ENCODE data around the gene FNDC3B.

The FNDC3B gene

DNA sequence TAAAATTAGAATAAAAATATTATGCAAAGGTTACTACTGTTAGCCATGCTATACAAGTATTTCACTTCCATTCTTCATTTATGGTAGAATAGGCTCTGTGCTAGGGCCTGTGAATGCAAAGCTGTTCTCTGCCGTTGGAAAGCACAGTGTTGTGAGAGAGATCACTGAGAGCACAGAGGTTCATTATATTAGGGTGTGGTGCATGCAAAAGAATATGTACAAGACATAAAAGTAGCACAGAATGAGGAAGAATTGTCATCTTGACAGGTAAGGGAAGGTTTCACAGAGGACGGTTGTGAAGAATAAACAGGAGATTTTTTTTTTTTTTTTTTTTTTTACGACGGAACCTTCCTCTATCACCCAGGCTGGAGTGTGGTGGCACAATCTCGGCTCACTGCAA lies 25.2 kb upstream of the FNDC3B start:
- Histone ChIP-seq H3K27me3 (replicated peaks in 2 of 5; ENCODE audit: control insufficient read depth in 4 of 5, insufficient read depth in 5 of 5, low read length in 4 of 5) (no peaks in the 10 kb centered on the region), H3K36me3 (ENCODE audit: control insufficient read depth in 4 of 4, insufficient read depth in 4 of 4, low read length in 3 of 4) (no peaks in the 10 kb centered on the region), H3K27ac (ENCODE audit: insufficient read depth in 1 of 2, low read depth in 1 of 2, low read length in 2 of 2, poor library complexity in 1 of 2, severe bottlenecking in 2 of 2) (no peak overlapping the region), H3K4me1 (ENCODE audit: control extremely low read depth in 1 of 4, control insufficient read depth in 4 of 4, insufficient read depth in 4 of 4, low read length in 3 of 4) (no peaks in the 10 kb centered on the region), H3K4me3 (ENCODE audit: control insufficient read depth in 1 of 7, extremely low read depth in 1 of 7, insufficient read depth in 4 of 7, low read depth in 2 of 7, low read length in 6 of 7) (no peak overlapping the region), H3K9me3 (ENCODE audit: control extremely low read depth in 1 of 5, control insufficient read depth in 4 of 5, insufficient read depth in 2 of 5, low read depth in 1 of 5, low read length in 4 of 5) (peaks cover 0 to 4% (median 0%) of the 10 kb centered on the region in 5 experiments)
- 80% methylated on average over 2 of the region's 5 CpGs for WGBS (ENCODE audit: insufficient coverage)
- CTCF ChIA-PET, result no interaction called here
- DNase-seq, result no peak
- POLR2A ChIA-PET, result no interaction called here

- no peaks in the 10 kb centered on the region for H3K36me3 ChIP-seq (ENCODE audit: control insufficient read depth in 4 of 4, insufficient read depth in 4 of 4, low read length in 3 of 4)
- ChIA-PET CTCF (interaction anchor here (1.3 kb wide), 1 partner anchor 16 kb away, joined by 3 read pairs; no protein-coding TSS in a partner anchor), POLR2A (no interaction called here)
- peaks cover 0 to 4% (median 0%) of the 10 kb centered on the region in 5 experiments for H3K9me3 ChIP-seq (ENCODE audit: control extremely low read depth in 1 of 5, control insufficient read depth in 4 of 5, insufficient read depth in 2 of 5, low read depth in 1 of 5, low read length in 4 of 5)
- no peaks in the 10 kb centered on the region for H3K27me3 ChIP-seq (replicated peaks in 2 of 5; ENCODE audit: control insufficient read depth in 4 of 5, insufficient read depth in 5 of 5, low read length in 4 of 5)
- DNase-seq, result no peak
- no peak overlapping the region for H3K27ac ChIP-seq (ENCODE audit: insufficient read depth in 1 of 2, low read depth in 1 of 2, low read length in 2 of 2, poor library complexity in 1 of 2, severe bottlenecking in 2 of 2)
- H3K4me1 ChIP-seq (ENCODE audit: control extremely low read depth in 1 of 4, control insufficient read depth in 4 of 4, insufficient read depth in 4 of 4, low read length in 3 of 4), result no peaks in the 10 kb centered on the region
- no peak overlapping the region for H3K4me3 ChIP-seq (ENCODE audit: control insufficient read depth in 1 of 7, extremely low read depth in 1 of 7, insufficient read depth in 4 of 7, low read depth in 2 of 7, low read length in 6 of 7)
Observed at GRCh38 chr3:172018364-172018763, 21.0 kb upstream of the FNDC3B start.

- Histone ChIP-seq H3K27me3 (replicated peaks in 2 of 5; ENCODE audit: control insufficient read depth in 4 of 5, insufficient read depth in 5 of 5, low read length in 4 of 5) (no peaks in the 10 kb centered on the region), H3K4me1 (ENCODE audit: control extremely low read depth in 1 of 4, control insufficient read depth in 4 of 4, insufficient read depth in 4 of 4, low read length in 3 of 4) (peaks cover 0 to 2% (median 0%) of the 10 kb centered on the region in 4 experiments), H3K36me3 (ENCODE audit: control insufficient read depth in 4 of 4, insufficient read depth in 4 of 4, low read length in 3 of 4) (no peaks in the 10 kb centered on the region), H3K4me3 (ENCODE audit: control insufficient read depth in 1 of 7, extremely low read depth in 1 of 7, insufficient read depth in 4 of 7, low read depth in 2 of 7, low read length in 6 of 7) (no peak overlapping the region), H3K9me3 (ENCODE audit: control extremely low read depth in 1 of 5, control insufficient read depth in 4 of 5, insufficient read depth in 2 of 5, low read depth in 1 of 5, low read length in 4 of 5) (peaks cover 0 to 4% (median 0%) of the 10 kb centered on the region in 5 experiments), H3K27ac (ENCODE audit: insufficient read depth in 1 of 2, low read depth in 1 of 2, low read length in 2 of 2, poor library complexity in 1 of 2, severe bottlenecking in 2 of 2) (no peak overlapping the region)
- CTCF ChIA-PET, result no interaction called here
- WGBS (ENCODE audit: insufficient coverage), result 100% methylated on average over 1 of the region's 2 CpGs
- POLR2A ChIA-PET, result no interaction called here
- DNase-seq, result no peak
Observed at GRCh38 chr3:172020763-172021162, 18.6 kb upstream of the FNDC3B start.

DNA sequence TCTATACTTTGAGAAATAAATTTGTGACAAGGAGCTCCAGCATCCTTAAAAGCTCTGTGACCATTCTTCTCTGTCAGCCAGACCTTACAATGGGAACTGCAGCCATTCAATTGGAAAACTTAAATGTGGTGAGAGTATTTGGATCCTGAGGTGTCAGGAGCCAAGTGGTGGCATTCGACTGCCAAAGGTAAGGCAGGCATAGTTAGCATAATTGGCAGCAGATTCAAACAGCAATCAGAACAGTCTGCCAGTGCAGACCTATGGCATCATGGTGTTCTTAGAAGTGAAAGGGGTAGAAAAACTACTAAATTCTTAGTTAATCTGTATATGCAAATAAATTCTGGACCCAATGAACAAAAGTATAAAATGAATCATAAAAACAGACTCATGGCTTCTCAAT lies 18.2 kb upstream of the FNDC3B start:
- no peak for DNase-seq
- Histone ChIP-seq H3K4me3 (ENCODE audit: control insufficient read depth in 1 of 7, extremely low read depth in 1 of 7, insufficient read depth in 4 of 7, low read depth in 2 of 7, low read length in 6 of 7) (no peak overlapping the region), H3K9me3 (ENCODE audit: control extremely low read depth in 1 of 5, control insufficient read depth in 4 of 5, insufficient read depth in 2 of 5, low read depth in 1 of 5, low read length in 4 of 5) (peaks cover 0 to 4% (median 0%) of the 10 kb centered on the region in 5 experiments), H3K27ac (ENCODE audit: insufficient read depth in 1 of 2, low read depth in 1 of 2, low read length in 2 of 2, poor library complexity in 1 of 2, severe bottlenecking in 2 of 2) (no peak overlapping the region), H3K4me1 (ENCODE audit: control extremely low read depth in 1 of 4, control insufficient read depth in 4 of 4, insufficient read depth in 4 of 4, low read length in 3 of 4) (peaks cover 0 to 2% (median 0%) of the 10 kb centered on the region in 4 experiments), H3K36me3 (ENCODE audit: control insufficient read depth in 4 of 4, insufficient read depth in 4 of 4, low read length in 3 of 4) (no peaks in the 10 kb centered on the region), H3K27me3 (replicated peaks in 2 of 5; ENCODE audit: control insufficient read depth in 4 of 5, insufficient read depth in 5 of 5, low read length in 4 of 5) (no peaks in the 10 kb centered on the region)
- POLR2A ChIA-PET, result no interaction called here
- 100% methylated on average over 1 of the region's 1 CpG for whole genome bisulfite sequencing (ENCODE audit: insufficient coverage)
- CTCF ChIA-PET, result no interaction called here

GRCh38 chr3:172021859-172022258 lies 17.5 kb upstream of the FNDC3B start:
- 100% methylated on average over 2 of the region's 4 CpGs for WGBS (ENCODE audit: insufficient coverage)
- ChIA-PET CTCF (no interaction called here), POLR2A (no interaction called here)
- no peak for DNase-seq
- Histone ChIP-seq H3K4me1 (ENCODE audit: control extremely low read depth in 1 of 4, control insufficient read depth in 4 of 4, insufficient read depth in 4 of 4, low read length in 3 of 4) (peaks cover 0 to 2% (median 0%) of the 10 kb centered on the region in 4 experiments), H3K4me3 (ENCODE audit: control insufficient read depth in 1 of 7, extremely low read depth in 1 of 7, insufficient read depth in 4 of 7, low read depth in 2 of 7, low read length in 6 of 7) (no peak overlapping the region), H3K36me3 (ENCODE audit: control insufficient read depth in 4 of 4, insufficient read depth in 4 of 4, low read length in 3 of 4) (no peaks in the 10 kb centered on the region), H3K27ac (ENCODE audit: insufficient read depth in 1 of 2, low read depth in 1 of 2, low read length in 2 of 2, poor library complexity in 1 of 2, severe bottlenecking in 2 of 2) (no peak overlapping the region), H3K27me3 (replicated peaks in 2 of 5; ENCODE audit: control insufficient read depth in 4 of 5, insufficient read depth in 5 of 5, low read length in 4 of 5) (no peaks in the 10 kb centered on the region), H3K9me3 (ENCODE audit: control extremely low read depth in 1 of 5, control insufficient read depth in 4 of 5, insufficient read depth in 2 of 5, low read depth in 1 of 5, low read length in 4 of 5) (peaks cover 0 to 4% (median 0%) of the 10 kb centered on the region in 5 experiments)

DNA sequence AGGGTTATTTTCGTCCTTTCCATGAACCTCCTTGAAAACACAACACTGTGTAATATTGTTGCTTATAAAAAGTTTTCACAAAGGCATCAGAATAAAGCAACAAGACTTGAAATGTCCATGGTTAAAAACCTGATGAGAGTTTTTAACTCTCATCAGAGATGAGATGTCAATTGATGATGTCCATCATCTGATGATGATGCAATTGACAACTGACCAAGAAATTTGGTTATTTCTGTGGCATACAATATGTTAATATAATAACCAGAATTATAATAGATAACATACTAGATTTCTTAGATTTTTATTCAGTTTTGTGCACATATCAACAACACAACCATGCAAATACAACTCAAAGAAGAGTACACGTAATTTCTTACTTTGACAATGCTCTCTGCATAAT lies 15.5 kb upstream of the FNDC3B start:
- ChIA-PET CTCF (interaction anchor here (1.2 kb wide), 1 partner anchor 11 kb away, joined by 4 read pairs; no protein-coding TSS in a partner anchor), POLR2A (no interaction called here)
- WGBS (ENCODE audit: insufficient coverage), result no CpG with 5 or more reads among the region's 2 CpGs
- Histone ChIP-seq H3K9me3 (ENCODE audit: control extremely low read depth in 1 of 5, control insufficient read depth in 4 of 5, insufficient read depth in 2 of 5, low read depth in 1 of 5, low read length in 4 of 5) (peaks cover 0 to 1% (median 0%) of the 10 kb centered on the region in 5 experiments), H3K36me3 (ENCODE audit: control insufficient read depth in 4 of 4, insufficient read depth in 4 of 4, low read length in 3 of 4) (no peaks in the 10 kb centered on the region), H3K4me3 (ENCODE audit: control insufficient read depth in 1 of 7, extremely low read depth in 1 of 7, insufficient read depth in 4 of 7, low read depth in 2 of 7, low read length in 6 of 7) (no peak overlapping the region), H3K27me3 (replicated peaks in 2 of 5; ENCODE audit: control insufficient read depth in 4 of 5, insufficient read depth in 5 of 5, low read length in 4 of 5) (no peaks in the 10 kb centered on the region), H3K4me1 (ENCODE audit: control extremely low read depth in 1 of 4, control insufficient read depth in 4 of 4, insufficient read depth in 4 of 4, low read length in 3 of 4) (peaks cover 0 to 2% (median 0%) of the 10 kb centered on the region in 4 experiments), H3K27ac (ENCODE audit: insufficient read depth in 1 of 2, low read depth in 1 of 2, low read length in 2 of 2, poor library complexity in 1 of 2, severe bottlenecking in 2 of 2) (no peak overlapping the region)
- no peak for DNase-seq

DNA sequence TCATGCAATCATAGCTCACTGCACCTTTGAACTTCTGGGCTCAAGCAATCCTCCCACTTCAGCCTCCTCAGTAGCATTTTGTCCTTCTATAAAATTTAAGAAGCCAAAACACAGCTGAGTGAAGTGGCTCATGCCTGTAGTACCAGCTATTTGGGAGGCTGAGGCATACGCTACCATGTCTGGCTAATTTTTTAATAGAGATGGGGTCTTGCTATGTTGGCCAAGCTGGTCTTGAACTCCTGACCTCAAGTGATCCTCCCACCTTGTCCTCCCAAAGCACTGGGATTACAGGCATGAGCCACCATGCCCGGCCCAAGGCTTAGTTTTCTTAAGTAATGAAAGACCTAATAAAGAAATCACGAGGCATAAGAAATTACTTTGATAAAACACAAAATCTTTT lies 14.7 kb upstream of the FNDC3B start:
- no peak for DNase-seq
- POLR2A ChIA-PET, result no interaction called here
- peaks cover 0 to 7% (median 2%) of the 10 kb centered on the region in 4 experiments for H3K4me1 ChIP-seq (ENCODE audit: control extremely low read depth in 1 of 4, control insufficient read depth in 4 of 4, insufficient read depth in 4 of 4, low read length in 3 of 4)

More for the DNA sequence above, 14.7 kb upstream of the FNDC3B start:
- Histone ChIP-seq H3K4me3 (ENCODE audit: control insufficient read depth in 1 of 7, extremely low read depth in 1 of 7, insufficient read depth in 4 of 7, low read depth in 2 of 7, low read length in 6 of 7) (no peak overlapping the region), H3K27ac (ENCODE audit: insufficient read depth in 1 of 2, low read depth in 1 of 2, low read length in 2 of 2, poor library complexity in 1 of 2, severe bottlenecking in 2 of 2) (no peak overlapping the region), H3K27me3 (replicated peaks in 2 of 5; ENCODE audit: control insufficient read depth in 4 of 5, insufficient read depth in 5 of 5, low read length in 4 of 5) (no peaks in the 10 kb centered on the region), H3K36me3 (ENCODE audit: control insufficient read depth in 4 of 4, insufficient read depth in 4 of 4, low read length in 3 of 4) (no peaks in the 10 kb centered on the region), H3K9me3 (ENCODE audit: control extremely low read depth in 1 of 5, control insufficient read depth in 4 of 5, insufficient read depth in 2 of 5, low read depth in 1 of 5, low read length in 4 of 5) (no peaks in the 10 kb centered on the region)
- CTCF ChIA-PET, result interaction anchor here (1.2 kb wide), 1 partner anchor 10 kb away, joined by 4 read pairs; no protein-coding TSS in a partner anchor
- 100% methylated on average over 1 of the region's 3 CpGs for WGBS (ENCODE audit: insufficient coverage)
